ENCODE results near the gene TIMM22.

Gene TIMM22

DNA sequence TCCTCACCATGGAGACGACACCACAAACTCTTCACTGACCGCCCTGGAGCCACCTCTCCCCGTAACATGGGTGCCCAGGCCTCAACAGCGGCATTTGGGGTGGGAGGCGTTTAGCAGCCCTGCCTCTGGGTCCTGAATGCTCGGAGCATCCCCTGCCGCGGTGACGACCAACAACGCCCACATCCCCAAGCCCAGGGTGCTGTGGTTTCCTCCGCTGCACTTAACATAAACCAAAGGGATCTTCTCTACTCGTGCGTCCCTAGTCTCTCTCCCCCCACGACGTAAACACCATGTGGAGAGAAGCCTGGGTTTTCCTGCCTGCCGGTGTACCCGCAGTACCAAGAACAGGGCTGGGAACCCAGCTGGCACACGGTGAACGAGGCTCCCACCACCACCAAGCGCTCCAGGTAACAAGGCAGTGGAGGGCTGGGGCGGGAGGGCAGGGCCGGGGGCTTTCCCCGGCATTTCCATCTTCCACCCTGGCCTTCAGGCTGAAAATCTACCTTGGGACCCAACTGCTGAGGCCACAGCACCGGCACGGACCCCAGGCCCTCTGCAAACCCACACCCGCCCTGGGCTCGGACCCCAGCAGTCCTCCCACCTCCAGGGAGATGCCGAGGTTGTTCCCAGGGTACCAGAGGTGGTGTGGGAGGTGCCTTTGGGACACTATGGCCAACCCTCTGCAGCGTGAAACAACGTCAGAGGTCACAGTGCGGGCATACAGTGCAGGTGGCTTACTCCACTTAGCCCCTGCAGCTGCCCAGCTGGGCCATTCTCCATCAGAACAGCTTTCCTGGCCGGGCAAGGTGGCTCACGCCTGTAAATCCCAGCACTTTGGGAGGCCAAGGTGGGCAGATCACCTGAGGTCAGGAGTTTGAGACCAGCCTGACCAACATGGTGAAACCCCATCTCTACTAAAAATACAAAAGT, 54.3 kb downstream of the TIMM22 start:
- Mint-ChIP-seq H3K4me3 (no peak overlapping the region), H3K9me3 (no peaks in the 10 kb centered on the region), H3K36me3 (ENCODE audit: low read depth) (peaks cover 93% of the 10 kb centered on the region), H3K27me3 (no peaks in the 10 kb centered on the region), H3K27ac (no peak overlapping the region), H3K4me1 (ENCODE audit: low read depth) (peaks cover under 1% of the 10 kb centered on the region)
- intact Hi-C loops (cut with micrococcal nuclease), result no loop called here

Measured in dendritic cell treated with granulocyte-macrophage colony-stimulating factor and Interleukin-4, amounts not matched to agents 40 ng/mL and 50 ng/mL, for 4 days (primary cell).